ENCODE data around the gene PDK2. TPM values are rescaled to one million over a fixed set of nuclear protein-coding genes. Genes with fewer than 3 reads are reported as not detected.

PDK2 gene
- total and polyA plus RNA-seq, 9 of the 15 experiments (the other 6 are each of a cell fraction or from before 2014, with no cell fraction given) = 0.03 to 2.5 (median 1.4) TPM

DNA sequence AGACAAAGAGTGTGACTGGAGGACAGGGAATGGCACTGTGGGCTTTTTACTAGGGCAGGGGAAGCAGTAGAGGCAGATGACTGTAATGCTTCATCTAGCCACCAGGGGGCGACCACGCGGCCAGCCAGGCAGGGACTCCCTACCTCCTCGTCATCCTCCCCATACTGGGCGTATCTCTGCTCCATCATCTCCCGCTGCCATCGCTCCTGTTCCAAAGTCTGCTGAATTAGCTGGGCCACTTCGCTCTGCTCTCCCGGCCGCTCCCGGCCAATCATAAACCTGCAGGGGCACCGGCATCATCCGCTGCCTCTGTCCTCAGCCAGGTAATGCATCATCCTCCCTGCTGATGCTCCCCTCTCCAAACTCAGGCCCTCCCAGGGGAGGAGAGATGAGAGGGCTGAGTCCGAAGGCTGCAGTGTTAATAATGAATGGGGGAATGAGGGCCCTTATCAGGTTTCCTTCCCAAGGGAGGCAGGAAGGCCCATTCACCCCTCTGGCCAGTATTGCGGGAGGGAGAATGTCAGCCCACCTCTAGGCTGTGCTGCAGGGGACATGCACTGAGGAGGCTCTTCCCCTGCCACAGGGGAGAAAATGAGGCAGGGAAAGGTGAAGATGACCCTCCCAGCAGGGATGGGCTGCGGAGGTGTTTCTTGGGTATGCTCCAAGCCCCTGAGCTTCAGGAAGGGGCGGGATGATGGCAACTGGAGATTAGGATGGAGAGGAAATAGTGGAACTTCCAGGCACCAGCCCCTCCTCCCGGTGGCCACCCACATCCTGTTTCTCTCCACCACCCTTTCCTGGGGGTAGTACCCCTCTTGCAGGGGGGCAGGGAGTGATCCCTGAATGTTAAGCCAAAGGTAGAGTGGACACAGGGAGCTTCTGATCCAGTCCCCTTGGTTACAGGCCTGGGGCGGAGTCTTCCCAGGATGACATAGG is 45.1 kb downstream of the PDK2 start (continued):
- TF ChIP-seq ATF2 (CRISPR knock-in tag; IDR thresholded peaks at IDR 0.05) (no peak), FOXA3 (CRISPR knock-in tag; conservative IDR thresholded peaks at IDR 0.05 in 1 of 2, IDR thresholded peaks at IDR 0.05 in 1 of 2) (no peak), ETV1 (tag; conservative IDR thresholded peaks at IDR 0.05; ENCODE audit: low read depth) (peak; percentile 62; the same call in 1 of the 2 replicates), E2F5 (CRISPR knock-in tag; IDR thresholded peaks at IDR 0.05) (no peak), CTCFL (IDR thresholded peaks at IDR 0.05; ENCODE audit: borderline replicate concordance, insufficient read depth, low read depth, low read length, poor library complexity, severe bottlenecking) (peak; percentile 77), THRAP3 (IDR thresholded peaks at IDR 0.05; ENCODE audit: borderline replicate concordance) (no peak), BRD9 (IDR thresholded peaks at IDR 0.05; ENCODE audit: low read depth, partially characterized antibody) (no peak), CHD4 (IDR thresholded peaks at IDR 0.05; ENCODE audit: insufficient read depth, insufficient replicate concordance, low read depth, low read length, poor library complexity, severe bottlenecking) (no peak), PURB (CRISPR knock-in tag; IDR thresholded peaks at IDR 0.05; ENCODE audit: low read depth) (no peak), ZNF778 (CRISPR knock-in tag; IDR thresholded peaks at IDR 0.05) (no peak), ZNF785 (CRISPR knock-in tag; IDR thresholded peaks at IDR 0.05) (no peak), ZNF140 (CRISPR knock-in tag; IDR thresholded peaks at IDR 0.05) (no peak), KLF16 (IDR thresholded peaks at IDR 0.05) (0 out of 2 replicates have a peak, but pooled peaks have one; percentile 48), ZNF232 (CRISPR knock-in tag; IDR thresholded peaks at IDR 0.05) (no peak), CBX5 (IDR thresholded peaks at IDR 0.05; ENCODE audit: borderline replicate concordance, low read depth) (peak; percentile 97), PRPF4 (IDR thresholded peaks at IDR 0.05; ENCODE audit: insufficient read depth, low read depth, low read length, poor library complexity, severe bottlenecking) (no peak), SUPT5H (IDR thresholded peaks at IDR 0.05) (no peak), ELF4 (CRISPR knock-in tag; IDR thresholded peaks at IDR 0.05) (no peak), TCFL5 (CRISPR knock-in tag; conservative IDR thresholded peaks at IDR 0.05) (no peak)
- TF ChIP-seq, protein P1, sequence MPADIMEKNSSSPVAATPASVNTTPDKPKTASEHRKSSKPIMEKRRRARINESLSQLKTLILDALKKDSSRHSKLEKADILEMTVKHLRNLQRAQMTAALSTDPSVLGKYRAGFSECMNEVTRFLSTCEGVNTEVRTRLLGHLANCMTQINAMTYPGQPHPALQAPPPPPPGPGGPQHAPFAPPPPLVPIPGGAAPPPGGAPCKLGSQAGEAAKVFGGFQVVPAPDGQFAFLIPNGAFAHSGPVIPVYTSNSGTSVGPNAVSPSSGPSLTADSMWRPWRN (IDR thresholded peaks at IDR 0.05; ENCODE audit: low read depth) = no peak
- TF ChIP-seq, protein P2, sequence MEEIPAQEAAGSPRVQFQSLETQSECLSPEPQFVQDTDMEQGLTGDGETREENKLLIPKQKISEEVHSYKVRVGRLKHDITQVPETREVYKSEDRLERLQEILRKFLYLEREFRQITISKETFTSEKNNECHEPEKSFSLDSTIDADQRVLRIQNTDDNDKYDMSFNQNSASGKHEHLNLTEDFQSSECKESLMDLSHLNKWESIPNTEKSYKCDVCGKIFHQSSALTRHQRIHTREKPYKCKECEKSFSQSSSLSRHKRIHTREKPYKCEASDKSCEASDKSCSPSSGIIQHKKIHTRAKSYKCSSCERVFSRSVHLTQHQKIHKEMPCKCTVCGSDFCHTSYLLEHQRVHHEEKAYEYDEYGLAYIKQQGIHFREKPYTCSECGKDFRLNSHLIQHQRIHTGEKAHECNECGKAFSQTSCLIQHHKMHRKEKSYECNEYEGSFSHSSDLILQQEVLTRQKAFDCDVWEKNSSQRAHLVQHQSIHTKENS (CRISPR knock-in tag; IDR thresholded peaks at IDR 0.05) = no peak

All from K562 (cell line).